Daoy (cell line): ENCODE results near the gene NFKBIE. TPM values are rescaled to one million over a fixed set of nuclear protein-coding genes. Genes with fewer than 3 reads are reported as not detected.

Experiments
- DNase-seq: peaks from one replicate; pipeline ENCODE4 v3.0.0-alpha.2; 2015; ENCODE audit warnings: low read depth
- total RNA-seq: library from RNA; depleted of rRNA; stranded (reverse); fragments of >200 nt; shearing (Covaris generic); gene quantifications from 2 replicates; pipeline ENCODE4 v1.2.3, GENCODE V29; 2014

Gene NFKBIE
- total RNA-seq, 1 experiment from 2014 or later, result 42.3 TPM

- peak; percentile 61 for DNase-seq
Measured at GRCh38 chr6:44297063-44298038, 32.0 kb upstream of the NFKBIE start.

GRCh38 chr6:44294832-44295791 lies 29.8 kb upstream of the NFKBIE start:
- DNase-seq, result no peak

GRCh38 chr6:44292661-44293365 lies 27.5 kb upstream of the NFKBIE start:
- DNase-seq, result no peak

GRCh38 chr6:44291841-44292240 lies 26.5 kb upstream of the NFKBIE start:
- DNase-seq, result no peak

- no peak for DNase-seq
Measured at GRCh38 chr6:44289726-44290260, 24.4 kb upstream of the NFKBIE start.

- DNase-seq, result no peak
Measured at GRCh38 chr6:44286747-44287146, 21.4 kb upstream of the NFKBIE start.

GRCh38 chr6:44286285-44286565 lies 20.9 kb upstream of the NFKBIE start:
- no peak for DNase-seq

GRCh38 chr6:44285552-44286284 lies 20.4 kb upstream of the NFKBIE start:
- DNase-seq, result no peak

GRCh38 chr6:44284867-44285266 lies 19.5 kb upstream of the NFKBIE start:
- DNase-seq, result no peak

GRCh38 chr6:44284121-44284520 lies 18.8 kb upstream of the NFKBIE start:
- DNase-seq, result no peak

- DNase-seq, result peak; percentile 62
Measured at GRCh38 chr6:44278774-44279697, 13.7 kb upstream of the NFKBIE start.

- no peak for DNase-seq
Measured at GRCh38 chr6:44278315-44278714, 13.0 kb upstream of the NFKBIE start.

- no peak for DNase-seq
Measured at GRCh38 chr6:44277763-44278162, 12.4 kb upstream of the NFKBIE start.

GRCh38 chr6:44276667-44277640 lies 11.6 kb upstream of the NFKBIE start:
- DNase-seq, result no peak

- no peak for DNase-seq
Measured at GRCh38 chr6:44275749-44276648, 10.6 kb upstream of the NFKBIE start.

- DNase-seq, result no peak
Measured at GRCh38 chr6:44275271-44275748, 10.0 kb upstream of the NFKBIE start.

GRCh38 chr6:44273617-44274016 lies 8.3 kb upstream of the NFKBIE start:
- DNase-seq, result no peak
